GM19351 (cell line): ENCODE results near the gene MGME1.
A peak's percentile ranks its signal among the peaks of the same experiment; 100 is the strongest.
"Not testable (repeated sequence)": the region's sequence is repeated elsewhere in the genome, so short reads cannot be mapped to it uniquely, and the experiment has no call there.

ENCODE experiments used
- ATAC-seq: cut with Tn5 transposase; IDR thresholded peaks from one replicate; pipeline ENCODE4 v1.9.1; 2021; ENCODE audit warnings: mild to moderate bottlenecking, moderate library complexity; ENCODE audit not compliant: unreplicated experiment

Gene MGME1

DNA sequence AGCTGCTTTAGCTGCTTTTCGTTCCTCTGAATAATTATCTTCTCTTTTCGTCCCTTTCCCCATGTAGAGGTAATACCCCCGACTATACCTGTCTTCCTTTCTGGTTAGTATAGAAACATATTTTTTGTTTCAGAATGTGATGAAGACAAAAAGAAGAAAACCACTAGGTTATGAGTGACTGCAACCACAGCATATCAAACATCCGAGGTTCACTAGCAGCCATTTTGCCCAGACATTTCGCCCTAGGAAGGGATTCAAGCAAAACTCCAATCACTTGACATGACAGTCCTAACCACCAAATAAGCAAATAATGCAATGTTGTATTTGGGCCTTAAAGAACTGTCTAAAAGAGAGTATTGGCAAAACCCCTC, 9.6 kb upstream of the MGME1 start:
- peak; percentile 30 for ATAC-seq

DNA sequence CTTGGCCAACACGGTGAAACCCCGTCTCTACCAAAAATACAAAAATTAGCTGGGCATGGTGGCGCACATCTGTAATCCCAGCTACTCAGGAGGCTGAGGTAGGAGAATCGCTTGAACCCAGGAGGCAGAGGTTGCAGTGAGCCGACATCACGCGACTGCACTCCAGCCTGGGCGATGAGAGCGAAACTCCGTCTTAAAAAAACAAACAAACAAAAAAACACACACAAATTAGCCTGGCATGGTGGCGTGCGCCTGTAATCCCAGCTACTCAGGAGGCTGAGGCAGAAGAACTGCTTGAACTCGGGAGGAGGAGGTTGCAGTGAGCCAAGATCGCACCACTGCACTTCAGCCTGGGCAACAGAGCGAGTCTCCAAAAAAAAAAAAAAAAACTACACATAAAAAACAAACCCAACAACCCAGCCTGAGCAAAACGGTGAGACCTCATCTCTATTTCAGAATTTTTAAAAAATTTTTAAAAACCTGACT, 8.4 kb upstream of the MGME1 start:
- not testable (repeated sequence) for ATAC-seq

DNA sequence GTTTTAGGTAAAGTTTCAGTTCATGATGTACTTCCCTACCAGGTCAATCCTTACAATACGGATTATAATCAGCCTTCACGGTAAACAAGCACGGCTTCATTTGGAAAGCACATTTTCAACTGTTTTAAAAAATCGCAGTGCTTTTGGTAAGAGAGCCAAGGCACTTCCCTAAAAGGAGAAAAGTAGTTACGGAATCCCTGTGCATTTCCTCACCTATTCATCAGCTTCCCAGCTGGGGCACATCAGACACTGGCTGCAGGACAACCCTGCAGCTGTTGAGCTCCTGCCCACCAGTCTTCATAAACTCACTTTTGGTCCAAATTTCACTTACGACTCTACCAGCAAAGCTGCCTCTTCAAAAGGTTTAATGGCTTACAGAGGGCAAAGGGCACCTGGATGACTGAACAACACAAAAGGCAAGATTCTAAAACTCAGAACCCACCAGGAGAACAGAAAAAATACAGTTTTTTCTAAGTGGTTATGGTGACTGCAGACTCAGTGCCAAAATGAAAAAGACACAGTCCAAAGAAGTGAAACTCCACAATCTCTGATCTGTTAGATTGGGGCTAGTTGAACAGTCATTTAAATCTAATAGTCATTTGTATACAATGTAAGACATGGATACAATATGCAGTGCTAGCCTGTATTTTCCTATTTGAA, 7.8 kb upstream of the MGME1 start:
- ATAC-seq, result peak; percentile 29

DNA sequence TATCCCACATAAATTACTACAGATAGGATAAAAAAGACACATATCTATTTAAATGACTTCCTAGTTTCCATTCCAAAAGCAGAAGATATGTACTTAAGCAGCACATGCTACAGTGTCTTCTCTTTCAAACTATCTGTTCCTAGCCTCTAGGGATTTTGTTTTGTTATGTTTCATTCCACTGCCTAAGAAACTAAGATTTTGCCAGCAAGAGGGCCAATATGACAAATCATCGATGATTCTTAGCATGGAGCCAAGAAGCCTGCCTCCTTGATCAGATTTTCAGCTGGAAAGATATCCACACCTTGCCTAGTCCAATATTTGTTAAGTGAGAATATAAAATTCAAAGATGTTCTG, 7.3 kb upstream of the MGME1 start:
- ATAC-seq, result no peak

DNA sequence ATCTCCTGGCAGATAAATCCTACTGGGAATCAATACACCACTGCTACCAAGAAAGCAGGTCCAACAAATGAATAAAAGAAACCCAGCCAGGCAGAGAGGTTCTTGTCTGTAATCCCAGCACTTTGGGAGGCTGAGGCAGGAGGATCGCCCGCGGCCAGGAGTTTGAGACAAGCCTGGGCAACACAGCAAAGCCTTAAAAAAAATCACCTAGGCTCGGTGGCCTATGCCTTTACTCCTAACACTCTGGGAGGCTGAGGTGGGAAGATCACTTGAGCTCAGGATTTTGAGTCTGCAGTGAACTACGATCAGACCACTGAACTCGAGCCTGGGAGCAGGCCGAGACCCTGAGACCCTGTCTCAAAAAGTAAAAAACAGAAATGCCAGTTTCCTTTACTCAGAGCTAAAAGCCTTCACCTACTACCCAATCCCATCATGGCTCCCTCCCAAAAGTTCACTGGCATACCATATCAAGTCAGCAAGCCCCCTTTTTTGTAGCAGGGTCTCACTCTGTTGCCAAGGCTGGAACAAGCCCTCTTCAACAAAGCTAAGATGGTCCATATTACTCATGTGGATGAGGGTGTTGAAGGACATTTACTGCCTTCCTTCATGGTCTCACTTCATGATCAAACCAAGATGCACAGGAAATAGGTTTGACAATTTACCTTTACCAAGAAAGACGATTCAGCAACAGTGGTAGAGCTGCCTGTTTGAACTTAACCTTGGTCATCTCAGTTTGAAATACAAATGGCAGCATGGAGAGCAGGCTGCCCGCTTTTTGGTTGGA, 5.5 kb upstream of the MGME1 start:
- no peak for ATAC-seq

DNA sequence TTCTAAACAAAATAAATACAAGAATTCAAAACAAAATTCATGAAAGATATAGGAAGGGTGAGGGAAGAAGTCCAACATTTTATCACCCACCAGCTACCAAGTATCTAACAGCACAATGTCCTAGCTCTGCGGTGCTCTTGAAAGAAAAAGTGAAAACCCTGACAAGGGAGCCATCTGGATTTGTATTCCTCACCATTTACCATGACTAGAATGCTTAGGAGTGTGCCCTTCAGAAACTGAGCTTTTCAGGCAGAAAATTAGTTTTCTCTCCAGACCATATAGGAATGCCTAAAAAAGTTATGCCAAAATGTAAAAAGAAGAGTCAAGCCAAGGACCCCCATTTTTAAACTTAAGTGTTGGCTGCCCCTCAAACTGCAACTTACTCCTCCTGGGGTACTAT, 4.7 kb upstream of the MGME1 start:
- ATAC-seq, result no peak

DNA sequence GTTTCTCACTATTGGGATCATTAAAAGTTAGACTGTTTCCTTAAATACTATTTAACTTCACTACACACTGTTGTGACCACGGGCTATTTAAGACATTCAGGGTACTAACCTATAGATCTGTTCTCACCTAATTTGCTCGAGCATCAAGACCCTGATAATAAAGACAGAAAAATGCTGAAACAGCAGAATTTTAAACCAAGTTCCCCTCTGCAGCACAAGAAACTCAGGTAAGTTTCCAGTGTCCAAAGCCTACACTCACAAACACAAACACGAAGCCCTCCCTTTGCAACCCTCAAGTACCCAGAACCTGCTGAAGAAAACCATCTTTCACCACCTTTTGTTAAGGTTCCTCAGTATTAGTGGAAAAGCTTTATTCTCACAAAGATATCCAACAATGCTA, 4.2 kb upstream of the MGME1 start:
- no peak for ATAC-seq

DNA sequence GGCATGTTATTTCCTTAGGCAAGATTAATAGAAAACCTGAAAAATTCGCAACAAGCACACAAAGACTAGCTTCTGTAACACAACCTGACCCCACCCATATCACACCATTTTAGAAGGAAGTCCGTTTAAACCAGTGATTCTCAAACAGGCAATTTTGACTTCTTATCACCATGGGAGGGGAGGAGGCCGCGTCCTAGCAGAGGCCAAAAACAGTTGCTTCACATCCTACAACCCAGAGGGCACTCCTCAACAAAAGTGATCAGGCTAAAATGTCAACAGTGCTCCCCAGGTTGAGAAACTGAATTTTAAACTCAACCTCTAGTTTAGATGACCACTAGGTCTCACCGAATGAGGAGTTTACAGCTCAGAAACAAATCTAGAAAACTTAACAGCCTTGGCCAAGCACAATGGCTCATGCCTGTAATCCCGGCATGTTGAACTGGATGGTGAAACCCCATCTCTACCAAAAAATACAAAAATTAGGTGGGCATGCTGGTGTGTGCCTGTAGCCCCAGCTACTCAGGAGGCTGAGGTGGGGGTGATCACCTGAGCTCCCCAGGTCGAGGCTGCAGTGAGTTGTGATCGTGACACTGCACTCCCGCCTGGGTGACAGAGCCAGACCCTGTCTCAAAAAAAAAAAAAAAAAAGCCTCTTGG, 3.6 kb upstream of the MGME1 start:
- no peak for ATAC-seq

DNA sequence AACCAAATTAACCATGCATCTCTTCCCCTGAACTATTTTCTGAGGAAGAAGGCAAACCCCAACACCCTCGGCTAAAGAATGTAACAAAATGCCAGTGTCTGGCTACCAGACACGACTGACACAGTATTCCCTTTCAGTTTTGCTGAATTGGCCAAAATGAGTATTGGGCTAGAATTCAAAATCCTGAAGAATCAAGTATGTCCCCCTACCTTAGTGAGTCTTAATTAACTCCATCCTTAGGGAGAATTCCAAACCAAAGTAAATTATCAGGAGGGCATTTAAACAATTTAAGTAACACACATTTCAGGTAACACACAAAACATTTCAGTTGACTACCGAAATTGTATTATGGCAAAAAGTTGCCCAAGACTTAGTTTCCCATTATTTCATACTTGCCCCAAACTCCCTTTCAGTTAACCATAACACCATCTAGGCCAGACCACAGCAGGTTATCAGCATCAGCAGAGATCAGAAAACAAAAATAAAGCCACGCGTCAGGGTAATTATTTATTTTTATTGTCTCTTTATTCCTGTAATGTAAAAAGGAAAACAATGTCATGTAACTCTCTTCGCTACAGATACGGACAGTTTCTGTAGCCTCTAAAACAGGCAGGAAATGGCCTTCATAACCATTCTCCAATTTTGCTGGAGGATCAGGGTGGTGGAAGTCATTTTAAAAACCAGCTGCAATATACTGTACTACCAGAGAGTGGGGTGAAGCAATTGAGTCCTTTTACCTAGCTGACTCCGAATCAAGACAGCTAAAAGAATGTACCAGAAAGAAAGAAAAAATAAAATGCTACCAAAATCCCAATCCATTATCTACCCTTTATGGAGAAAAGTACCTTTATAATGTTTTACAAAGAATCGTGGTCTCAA, 2.1 kb upstream of the MGME1 start:
- ATAC-seq, result no peak

DNA sequence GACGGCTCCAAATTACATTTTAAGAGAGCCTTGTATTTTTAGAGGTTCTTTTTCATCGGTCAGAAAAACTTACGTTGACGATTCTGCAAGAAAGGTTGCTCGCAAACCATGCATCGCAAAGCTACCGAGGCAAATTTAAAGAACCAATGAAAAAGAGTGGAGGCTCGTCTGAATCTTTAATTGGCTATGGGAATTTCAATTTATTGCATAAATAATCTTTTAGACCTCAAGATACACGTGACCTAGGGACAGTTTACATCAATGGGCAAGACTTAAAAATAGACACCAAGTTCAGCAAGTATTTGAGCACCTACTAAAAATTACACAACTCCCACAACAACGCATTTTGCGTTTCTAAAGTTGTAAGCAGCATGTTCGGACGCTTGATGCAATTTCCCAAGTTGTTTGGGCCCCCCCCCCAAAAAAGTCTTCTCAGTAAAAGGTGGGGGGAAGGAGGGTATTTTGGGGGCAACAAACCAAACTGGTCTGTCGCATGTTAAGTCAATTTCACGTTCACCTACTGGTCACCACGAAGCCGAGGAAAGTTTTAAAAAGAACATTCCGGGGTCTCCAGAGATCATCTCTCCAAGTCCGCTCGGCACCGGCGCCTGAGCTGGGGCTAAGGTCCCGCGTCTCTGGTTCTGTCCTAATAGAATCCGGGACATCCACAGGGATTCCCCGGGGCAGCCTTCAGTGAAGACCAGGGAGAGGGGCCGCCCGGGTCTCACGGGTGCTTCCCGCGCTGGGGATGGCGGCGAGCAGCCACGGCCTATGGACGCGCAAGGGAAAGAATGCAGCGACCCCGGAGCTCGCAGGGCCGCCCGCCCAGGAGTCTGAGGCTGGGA, 1.1 kb upstream of the MGME1 start:
- ATAC-seq, result no peak

DNA sequence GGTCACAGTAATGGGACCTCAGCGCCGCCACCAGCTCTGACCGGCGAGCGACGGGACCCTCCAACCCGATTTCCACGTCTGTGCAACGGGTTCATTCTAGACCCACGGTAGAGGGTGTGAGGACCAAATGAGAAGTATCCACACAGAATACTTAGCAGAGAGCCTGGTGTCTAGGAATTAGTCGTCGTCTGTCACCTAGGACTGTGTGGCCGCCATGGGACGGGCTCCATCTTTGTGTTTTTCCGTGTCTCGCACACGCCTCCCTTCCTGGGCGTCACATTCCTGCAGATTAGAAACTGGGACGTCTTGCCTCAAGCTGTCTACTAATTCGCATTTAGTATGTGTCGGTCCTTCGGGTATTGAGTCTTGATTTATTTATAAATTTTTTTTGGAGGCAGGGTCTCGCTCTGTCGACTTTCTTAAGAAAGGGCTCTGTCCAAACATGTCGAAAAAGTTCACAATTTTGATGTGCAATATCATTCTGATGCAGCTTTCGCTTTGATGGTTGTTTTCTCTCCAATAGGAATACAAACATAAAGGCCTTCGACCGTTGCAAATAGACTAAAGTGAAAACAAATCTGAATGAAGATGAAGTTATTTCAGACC, 563 bp downstream of the MGME1 start:
- peak; percentile 6 for ATAC-seq

DNA sequence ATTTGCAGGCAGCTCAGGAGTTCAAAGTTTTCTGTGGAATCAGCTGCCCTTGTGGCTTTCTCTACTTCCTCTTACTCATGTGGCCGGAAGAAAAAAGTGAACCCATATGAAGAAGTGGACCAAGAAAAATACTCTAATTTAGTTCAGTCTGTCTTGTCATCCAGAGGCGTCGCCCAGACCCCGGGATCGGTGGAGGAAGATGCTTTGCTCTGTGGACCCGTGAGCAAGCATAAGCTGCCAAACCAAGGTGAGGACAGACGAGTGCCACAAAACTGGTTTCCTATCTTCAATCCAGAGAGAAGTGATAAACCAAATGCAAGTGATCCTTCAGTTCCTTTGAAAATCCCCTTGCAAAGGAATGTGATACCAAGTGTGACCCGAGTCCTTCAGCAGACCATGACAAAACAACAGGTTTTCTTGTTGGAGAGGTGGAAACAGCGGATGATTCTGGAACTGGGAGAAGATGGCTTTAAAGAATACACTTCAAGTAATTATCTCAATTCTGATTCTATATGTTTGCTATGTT, 1.1 kb downstream of the MGME1 start:
- peak; percentile 20 for ATAC-seq

DNA sequence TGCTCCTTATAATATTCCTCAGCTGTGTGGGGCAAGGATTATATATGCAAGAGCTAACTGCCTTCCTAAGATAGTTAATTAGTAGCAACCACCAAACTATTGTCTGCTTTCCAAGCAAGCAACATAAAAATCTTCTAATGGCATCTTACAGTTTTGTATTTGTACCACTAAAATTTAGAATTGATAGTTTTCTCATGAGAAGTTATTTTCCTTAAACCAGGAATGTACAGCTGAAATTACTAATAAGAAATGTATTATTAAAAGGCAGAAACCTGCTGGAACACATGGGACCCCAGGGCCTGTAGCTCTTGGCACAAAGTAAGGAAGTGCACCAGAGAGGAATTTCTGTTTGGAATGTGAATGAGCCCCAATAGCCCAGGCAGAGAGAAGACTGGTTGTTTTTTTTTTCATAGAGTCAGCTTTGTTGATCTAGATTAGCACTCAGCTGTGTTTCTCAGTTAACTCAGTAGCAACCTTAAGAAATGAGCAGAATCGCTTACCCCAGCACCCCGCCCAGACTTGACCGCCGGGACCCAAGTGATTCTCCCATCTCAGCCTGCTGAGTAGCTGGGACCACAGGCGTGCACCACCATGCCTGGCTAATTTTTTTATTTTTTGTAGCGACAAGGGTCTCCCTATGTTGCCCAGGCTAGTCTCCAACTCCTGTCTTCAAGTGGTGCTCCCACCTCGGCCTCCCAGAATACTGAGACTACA, 2.6 kb downstream of the MGME1 start:
- no peak for ATAC-seq

DNA sequence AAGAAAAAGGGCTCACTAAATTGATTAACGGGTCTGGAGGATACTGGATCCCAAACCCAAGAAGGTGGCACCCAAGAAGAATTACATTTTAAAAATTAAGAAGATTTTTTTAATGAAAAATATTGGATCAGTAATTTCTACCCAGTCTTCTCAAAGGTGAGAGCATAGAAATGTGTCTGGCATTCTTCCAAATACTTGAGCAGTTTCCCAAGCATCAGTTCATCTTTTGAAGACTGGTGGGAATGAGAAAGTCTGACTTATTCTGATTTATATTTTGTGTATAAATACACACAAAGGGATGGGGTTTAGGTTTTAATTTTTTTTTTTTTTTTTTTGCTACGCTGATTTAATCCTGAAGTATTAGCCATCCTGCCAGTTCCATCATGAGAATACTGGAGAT, 3.3 kb downstream of the MGME1 start:
- ATAC-seq, result no peak

DNA sequence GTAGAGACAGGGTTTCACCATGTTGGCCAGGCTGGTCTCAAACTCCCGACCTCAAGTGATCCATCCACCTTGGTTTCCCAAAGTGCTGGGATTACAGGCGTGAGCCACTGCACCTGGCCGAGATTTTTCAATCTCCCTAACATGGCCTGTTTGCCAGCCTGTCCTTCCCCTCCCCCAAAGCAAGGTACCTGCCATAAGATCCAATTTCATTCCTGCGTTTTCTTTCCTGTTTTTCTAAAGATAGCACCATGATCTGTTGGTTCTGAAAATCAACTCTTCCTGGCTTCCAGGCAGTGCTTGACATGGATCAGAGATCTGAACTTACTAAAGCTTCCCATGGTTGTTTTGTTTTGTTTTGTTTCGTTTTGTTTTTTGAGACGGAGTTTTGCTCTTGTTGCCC, 7.5 kb downstream of the MGME1 start:
- ATAC-seq, result no peak

DNA sequence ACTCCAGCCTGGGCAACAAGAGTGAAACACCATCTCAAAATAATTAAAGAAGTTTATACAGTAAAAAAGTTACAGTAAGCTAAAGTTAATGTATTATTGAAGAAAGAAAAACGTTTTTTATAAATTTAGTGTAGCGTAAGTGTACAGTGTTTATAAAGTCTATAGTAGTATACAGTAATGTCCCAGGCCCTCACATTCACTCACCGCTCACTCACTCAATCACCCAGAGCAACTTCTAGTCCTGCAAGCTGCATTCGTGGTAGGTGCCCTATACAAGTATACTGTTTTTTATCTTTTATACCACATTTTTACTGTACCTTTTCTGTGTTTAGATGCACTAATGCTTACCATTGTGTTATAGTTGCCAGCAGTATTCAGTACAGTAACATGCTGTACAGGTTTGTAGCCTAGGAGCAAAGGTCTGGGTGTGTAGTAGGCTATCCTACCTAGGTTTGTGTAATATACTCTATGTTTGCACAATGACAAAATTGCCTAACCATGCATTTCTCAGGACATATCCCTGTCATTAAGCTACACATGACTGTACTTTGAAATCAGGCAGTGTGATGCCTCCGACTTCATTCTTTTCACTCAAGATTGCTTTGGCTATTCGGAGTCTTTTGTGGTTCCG, 16.7 kb downstream of the MGME1 start:
- no peak for ATAC-seq

DNA sequence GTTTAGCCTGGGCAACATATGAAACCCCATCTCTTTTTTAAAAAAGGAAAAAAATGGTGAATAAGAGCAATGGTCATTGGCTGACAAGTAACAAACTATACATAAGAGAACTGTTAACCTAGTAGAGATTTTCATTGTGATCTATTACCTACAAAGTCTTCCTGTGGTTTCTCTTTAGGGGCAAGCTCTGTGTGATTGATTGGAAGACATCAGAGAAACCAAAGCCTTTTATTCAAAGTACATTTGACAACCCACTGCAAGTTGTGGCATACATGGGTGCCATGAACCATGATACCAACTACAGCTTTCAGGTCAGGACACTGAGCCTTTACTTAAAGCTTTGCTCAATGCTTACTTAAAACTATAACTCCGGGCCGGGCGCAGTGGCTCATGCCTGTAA, 19.2 kb downstream of the MGME1 start:
- no peak for ATAC-seq

DNA sequence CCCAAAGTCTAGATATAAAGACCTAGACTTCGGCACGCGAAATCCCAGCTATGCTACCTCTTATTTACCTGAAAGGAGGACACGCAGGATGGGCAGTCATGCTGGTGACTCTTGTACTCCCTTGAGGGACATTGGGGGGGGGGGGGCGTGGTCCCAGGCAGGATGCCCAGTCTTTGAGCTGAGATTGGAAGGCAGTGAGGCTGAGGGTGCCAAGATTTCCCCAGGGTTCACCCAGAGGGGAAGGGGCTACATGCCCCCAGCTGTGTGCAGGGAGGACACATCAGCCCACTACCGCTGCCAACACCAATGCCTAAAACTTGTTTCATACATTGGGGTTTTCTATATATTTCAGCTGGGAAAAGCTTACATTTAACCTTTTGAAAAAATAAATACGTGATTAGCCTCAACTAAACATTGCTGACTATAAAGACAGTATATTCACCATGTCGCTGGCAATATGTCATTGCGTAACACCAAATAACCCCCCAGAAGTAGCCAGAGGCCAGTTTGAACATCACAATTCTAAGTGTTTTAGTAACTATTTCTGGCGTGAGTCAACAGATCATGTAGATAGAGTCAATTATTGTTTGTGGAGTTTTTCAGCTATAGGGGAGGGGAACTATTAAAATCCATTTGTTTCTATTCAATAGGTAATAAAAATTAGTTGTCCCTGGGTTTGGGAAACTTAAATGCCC, 21.6 kb downstream of the MGME1 start:
- no peak for ATAC-seq
